ENCODE results near the gene GPR146. TPM values are rescaled to one million over a fixed set of nuclear protein-coding genes. Genes with fewer than 3 reads are reported as not detected.

GPR146 gene
- polyA plus RNA-seq, 2 donors = 4.5 to 6.3 TPM

DNA sequence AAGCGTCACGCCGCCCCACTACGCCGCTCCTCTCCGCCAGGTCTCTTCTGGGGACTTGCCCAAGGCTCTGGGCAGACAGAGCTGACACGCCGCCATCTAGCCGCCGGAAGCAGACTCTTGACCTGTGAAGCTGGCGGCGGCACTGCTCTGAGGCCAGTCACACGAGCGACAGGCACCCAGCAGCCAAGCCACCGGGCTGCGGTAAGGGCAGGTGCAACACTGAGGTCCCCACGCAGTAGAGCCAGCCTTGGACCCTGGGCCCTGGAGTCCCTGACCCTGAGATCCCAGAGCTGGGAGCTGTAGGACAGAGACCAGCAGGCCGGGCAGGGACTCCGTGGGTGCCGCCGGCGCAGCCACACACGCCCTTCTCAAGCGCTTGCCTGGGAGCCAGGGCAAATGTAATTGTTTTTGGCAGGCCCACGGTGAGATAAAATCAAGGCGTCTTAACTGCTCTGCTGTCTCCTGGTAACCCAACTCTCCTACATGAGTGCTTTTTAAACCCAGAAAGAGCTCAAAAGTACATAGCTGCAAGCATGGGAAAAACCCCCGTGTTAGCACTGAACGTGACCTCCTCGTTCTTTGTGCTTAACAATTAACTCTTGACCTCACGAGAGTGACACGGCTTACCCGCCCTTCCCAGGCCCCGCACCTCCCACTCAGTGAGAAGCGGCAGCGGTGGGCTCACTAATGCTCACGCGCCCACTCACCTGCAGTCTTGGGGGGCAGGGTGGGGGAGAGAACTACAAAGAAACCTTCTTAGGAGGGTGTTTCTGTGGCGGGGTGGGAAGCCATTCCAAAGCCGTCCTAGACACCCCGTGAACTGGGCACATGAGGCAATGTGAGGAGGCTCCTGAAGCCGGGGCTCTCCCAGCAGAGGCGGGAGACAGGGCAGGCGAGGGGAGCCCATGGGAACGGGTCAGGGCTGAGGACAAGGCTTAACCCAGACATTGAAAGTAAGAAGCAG lies 52.1 kb downstream of the GPR146 start:
- no peak overlapping the region for H3K27ac ChIP-seq (ENCODE audit: low read depth in 2 of 2, low read length in 1 of 2)
- H3K4me3 ChIP-seq (ENCODE audit: low read depth in 1 of 2, low read length in 2 of 2) = no peak overlapping the region
- H3K4me1 ChIP-seq (ENCODE audit: control insufficient read depth in 2 of 2, insufficient read depth in 2 of 2, low read length in 1 of 2) = peaks cover 0 to 7% of the 10 kb centered on the region in 2 donors
- H3K27me3 ChIP-seq (ENCODE audit: control insufficient read depth in 1 of 2, insufficient read depth in 2 of 2, low read length in 2 of 2) = no peaks in the 10 kb centered on the region
- WGBS, 2 donors = 61 to 76% methylated on average over 42 to 44 of the region's 44 CpGs
- peaks cover 0 to 8% of the 10 kb centered on the region in 2 donors for H3K36me3 ChIP-seq (ENCODE audit: control insufficient read depth in 2 of 2, insufficient read depth in 2 of 2, low read length in 1 of 2)
- no peaks in the 10 kb centered on the region for H3K9me3 ChIP-seq (ENCODE audit: control insufficient read depth in 2 of 2, insufficient read depth in 1 of 2, low read depth in 1 of 2, low read length in 1 of 2)

DNA sequence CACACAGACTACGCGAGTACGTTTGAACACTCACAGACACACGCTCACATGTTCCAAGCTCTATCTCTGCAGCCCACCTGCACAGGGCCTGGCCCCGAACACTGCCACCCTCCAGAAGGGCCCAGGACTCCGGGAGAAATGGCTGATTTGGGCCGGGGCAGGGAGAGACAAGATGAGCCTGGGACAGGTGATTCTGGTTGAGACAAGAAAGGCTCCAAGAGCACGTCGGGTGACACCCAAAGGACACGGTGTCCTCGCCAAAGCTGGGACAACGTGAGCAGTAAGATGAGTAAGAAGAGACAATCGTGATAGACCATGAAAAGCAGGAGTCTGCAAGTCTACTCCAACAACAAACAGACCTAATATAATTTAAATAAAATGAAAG lies 52.8 kb downstream of the GPR146 start:
- Histone ChIP-seq H3K4me3 (ENCODE audit: low read depth in 1 of 2, low read length in 2 of 2) (no peak overlapping the region), H3K4me1 (ENCODE audit: control insufficient read depth in 2 of 2, insufficient read depth in 2 of 2, low read length in 1 of 2) (peaks cover 0 to 7% of the 10 kb centered on the region in 2 donors), H3K27me3 (ENCODE audit: control insufficient read depth in 1 of 2, insufficient read depth in 2 of 2, low read length in 2 of 2) (no peaks in the 10 kb centered on the region), H3K36me3 (ENCODE audit: control insufficient read depth in 2 of 2, insufficient read depth in 2 of 2, low read length in 1 of 2) (peaks cover 0 to 5% of the 10 kb centered on the region in 2 donors), H3K27ac (ENCODE audit: low read depth in 2 of 2, low read length in 1 of 2) (no peak overlapping the region), H3K9me3 (ENCODE audit: control insufficient read depth in 2 of 2, insufficient read depth in 1 of 2, low read depth in 1 of 2, low read length in 1 of 2) (no peaks in the 10 kb centered on the region)
- 91 to 92% methylated on average over 13 of the region's 13 CpGs for whole genome bisulfite sequencing, 2 donors

DNA sequence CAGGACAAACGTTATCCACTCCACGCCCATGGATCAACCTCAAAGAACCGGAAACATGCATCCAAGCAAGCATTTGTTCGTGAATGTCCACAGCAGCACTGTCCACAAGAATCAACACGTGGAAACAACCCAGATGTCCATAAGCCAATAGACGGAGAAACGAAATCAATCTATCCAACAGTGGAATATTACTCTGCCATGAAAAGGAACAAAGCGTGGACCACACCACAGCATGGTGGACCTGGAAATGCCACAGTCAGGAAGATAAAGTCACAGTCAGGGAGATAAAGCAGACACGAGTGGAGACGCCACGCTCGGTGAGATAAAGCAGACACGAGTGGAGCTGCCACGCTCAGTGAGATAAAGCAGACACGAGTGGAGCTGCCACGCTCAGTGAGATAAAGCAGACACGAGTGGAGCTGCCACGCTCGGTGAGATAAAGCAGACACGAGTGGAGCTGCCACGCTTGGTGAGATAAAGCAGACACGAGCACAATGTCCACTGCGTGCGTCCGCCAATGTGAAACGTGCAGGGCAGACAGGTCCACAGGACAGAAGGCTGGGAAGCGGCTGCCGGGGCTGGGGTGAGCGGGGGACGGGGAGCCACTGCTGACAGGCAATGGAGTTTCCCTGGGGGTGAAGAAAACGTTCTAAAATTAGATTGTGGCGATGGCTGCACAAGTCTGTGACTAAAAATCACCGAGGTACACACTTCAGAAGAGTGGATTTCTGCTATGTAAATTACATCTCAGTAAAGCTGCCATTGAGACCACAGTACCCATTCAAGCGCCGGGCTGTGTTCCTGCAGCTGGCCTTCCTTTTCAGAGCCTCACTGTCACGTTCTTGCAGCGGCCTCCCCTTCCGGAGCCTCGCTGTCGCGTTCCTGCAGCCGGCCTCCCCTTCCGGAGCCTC lies 54.2 kb downstream of the GPR146 start:
- H3K4me3 ChIP-seq (ENCODE audit: low read depth in 1 of 2, low read length in 2 of 2) = no peak overlapping the region
- H3K4me1 ChIP-seq (ENCODE audit: control insufficient read depth in 2 of 2, insufficient read depth in 2 of 2, low read length in 1 of 2) = peaks cover 0 to 7% of the 10 kb centered on the region in 2 donors
- 94 to 95% methylated on average over 43 of the region's 43 CpGs for WGBS, 2 donors
- H3K9me3 ChIP-seq (ENCODE audit: control insufficient read depth in 2 of 2, insufficient read depth in 1 of 2, low read depth in 1 of 2, low read length in 1 of 2) = no peaks in the 10 kb centered on the region
- H3K36me3 ChIP-seq (ENCODE audit: control insufficient read depth in 2 of 2, insufficient read depth in 2 of 2, low read length in 1 of 2) = peaks cover 0 to 2% of the 10 kb centered on the region in 2 donors
- H3K27ac ChIP-seq (ENCODE audit: low read depth in 2 of 2, low read length in 1 of 2) = no peak overlapping the region
- no peaks in the 10 kb centered on the region for H3K27me3 ChIP-seq (ENCODE audit: control insufficient read depth in 1 of 2, insufficient read depth in 2 of 2, low read length in 2 of 2)

DNA sequence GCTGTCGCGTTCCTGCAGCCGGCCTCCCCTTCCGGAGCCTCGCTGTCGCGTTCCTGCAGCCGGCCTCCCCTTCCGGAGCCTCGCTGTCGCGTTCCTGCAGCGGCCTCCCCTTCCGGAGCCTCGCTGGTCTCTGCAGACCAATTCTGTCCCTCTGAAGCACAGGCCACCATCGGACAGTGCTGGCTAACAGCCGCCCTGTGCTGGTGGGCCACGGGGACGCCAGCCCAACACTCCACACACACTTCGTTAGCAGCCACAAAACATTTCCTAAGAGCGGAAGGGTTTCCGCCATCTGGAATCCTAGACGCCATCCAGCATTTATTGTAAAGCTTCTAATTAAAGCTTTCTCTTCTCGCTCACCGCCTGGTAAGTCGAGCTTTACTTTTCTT lies 54.8 kb downstream of the GPR146 start:
- H3K27ac ChIP-seq (ENCODE audit: low read depth in 2 of 2, low read length in 1 of 2) = no peak overlapping the region
- H3K9me3 ChIP-seq (ENCODE audit: control insufficient read depth in 2 of 2, insufficient read depth in 1 of 2, low read depth in 1 of 2, low read length in 1 of 2) = no peaks in the 10 kb centered on the region
- H3K27me3 ChIP-seq (ENCODE audit: control insufficient read depth in 1 of 2, insufficient read depth in 2 of 2, low read length in 2 of 2) = no peaks in the 10 kb centered on the region
- H3K36me3 ChIP-seq (ENCODE audit: control insufficient read depth in 2 of 2, insufficient read depth in 2 of 2, low read length in 1 of 2) = peaks cover 0 to 2% of the 10 kb centered on the region in 2 donors
- H3K4me3 ChIP-seq (ENCODE audit: low read depth in 1 of 2, low read length in 2 of 2) = no peak overlapping the region
- WGBS, 2 donors = 98% methylated on average over 26 of the region's 26 CpGs
- peaks cover 0 to 7% of the 10 kb centered on the region in 2 donors for H3K4me1 ChIP-seq (ENCODE audit: control insufficient read depth in 2 of 2, insufficient read depth in 2 of 2, low read length in 1 of 2)

DNA sequence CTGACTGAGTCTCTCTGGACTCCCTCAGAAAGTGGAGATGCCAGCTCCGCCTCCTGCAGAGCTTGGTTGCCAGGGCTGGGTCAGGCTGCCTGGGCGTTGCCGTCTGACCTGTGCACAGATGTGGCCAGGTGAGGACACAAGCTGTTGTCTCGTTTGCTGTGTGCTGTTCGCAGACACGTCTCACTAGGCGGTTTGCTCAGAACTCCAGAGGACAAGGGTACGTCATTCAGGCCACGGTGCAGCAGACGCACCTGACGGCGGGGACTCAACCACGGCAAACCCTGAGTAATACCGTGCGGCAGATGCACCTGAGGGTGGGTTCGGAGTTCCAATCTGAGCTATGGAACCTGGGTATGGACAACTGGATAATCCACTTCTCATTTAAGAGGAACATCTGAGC lies 55.3 kb downstream of the GPR146 start:
- H3K4me1 ChIP-seq (ENCODE audit: control insufficient read depth in 2 of 2, insufficient read depth in 2 of 2, low read length in 1 of 2) = peaks cover 0 to 7% of the 10 kb centered on the region in 2 donors
- no peak overlapping the region for H3K27ac ChIP-seq (ENCODE audit: low read depth in 2 of 2, low read length in 1 of 2)
- no peaks in the 10 kb centered on the region for H3K9me3 ChIP-seq (ENCODE audit: control insufficient read depth in 2 of 2, insufficient read depth in 1 of 2, low read depth in 1 of 2, low read length in 1 of 2)
- WGBS, 2 donors = 90 to 94% methylated on average over 16 of the region's 16 CpGs
- H3K4me3 ChIP-seq (ENCODE audit: low read depth in 1 of 2, low read length in 2 of 2) = no peak overlapping the region
- no peaks in the 10 kb centered on the region for H3K27me3 ChIP-seq (ENCODE audit: control insufficient read depth in 1 of 2, insufficient read depth in 2 of 2, low read length in 2 of 2)
- peaks cover 0 to 2% of the 10 kb centered on the region in 2 donors for H3K36me3 ChIP-seq (ENCODE audit: control insufficient read depth in 2 of 2, insufficient read depth in 2 of 2, low read length in 1 of 2)

DNA sequence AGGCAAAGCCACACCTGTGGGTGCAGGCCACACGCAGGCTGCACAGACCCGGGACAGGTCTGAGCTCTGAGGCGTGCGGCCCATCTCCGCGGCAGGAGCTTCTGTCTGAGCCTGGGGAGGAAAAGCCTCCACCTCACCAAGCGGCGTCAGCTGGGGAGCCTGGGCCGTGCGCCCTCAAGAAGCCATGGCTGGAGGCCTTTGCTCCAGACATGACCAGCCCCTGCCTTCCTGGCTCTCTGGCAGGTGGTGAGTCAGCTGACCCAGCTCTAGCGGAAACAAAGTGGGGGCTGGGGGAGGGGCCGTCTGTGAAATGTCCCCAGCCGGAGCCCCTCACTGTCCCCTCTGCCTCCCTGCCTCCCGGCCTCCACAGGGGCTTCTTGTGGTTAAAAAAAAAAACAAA lies 56.0 kb downstream of the GPR146 start:
- Histone ChIP-seq H3K27ac (ENCODE audit: low read depth in 2 of 2, low read length in 1 of 2) (no peak overlapping the region), H3K36me3 (ENCODE audit: control insufficient read depth in 2 of 2, insufficient read depth in 2 of 2, low read length in 1 of 2) (peaks cover 0 to 2% of the 10 kb centered on the region in 2 donors), H3K4me3 (ENCODE audit: low read depth in 1 of 2, low read length in 2 of 2) (no peak overlapping the region), H3K27me3 (ENCODE audit: control insufficient read depth in 1 of 2, insufficient read depth in 2 of 2, low read length in 2 of 2) (no peaks in the 10 kb centered on the region), H3K9me3 (ENCODE audit: control insufficient read depth in 2 of 2, insufficient read depth in 1 of 2, low read depth in 1 of 2, low read length in 1 of 2) (no peaks in the 10 kb centered on the region), H3K4me1 (ENCODE audit: control insufficient read depth in 2 of 2, insufficient read depth in 2 of 2, low read length in 1 of 2) (peaks cover 0 to 7% of the 10 kb centered on the region in 2 donors)
- WGBS, 2 donors = 81 to 85% methylated on average over 14 of the region's 14 CpGs

DNA sequence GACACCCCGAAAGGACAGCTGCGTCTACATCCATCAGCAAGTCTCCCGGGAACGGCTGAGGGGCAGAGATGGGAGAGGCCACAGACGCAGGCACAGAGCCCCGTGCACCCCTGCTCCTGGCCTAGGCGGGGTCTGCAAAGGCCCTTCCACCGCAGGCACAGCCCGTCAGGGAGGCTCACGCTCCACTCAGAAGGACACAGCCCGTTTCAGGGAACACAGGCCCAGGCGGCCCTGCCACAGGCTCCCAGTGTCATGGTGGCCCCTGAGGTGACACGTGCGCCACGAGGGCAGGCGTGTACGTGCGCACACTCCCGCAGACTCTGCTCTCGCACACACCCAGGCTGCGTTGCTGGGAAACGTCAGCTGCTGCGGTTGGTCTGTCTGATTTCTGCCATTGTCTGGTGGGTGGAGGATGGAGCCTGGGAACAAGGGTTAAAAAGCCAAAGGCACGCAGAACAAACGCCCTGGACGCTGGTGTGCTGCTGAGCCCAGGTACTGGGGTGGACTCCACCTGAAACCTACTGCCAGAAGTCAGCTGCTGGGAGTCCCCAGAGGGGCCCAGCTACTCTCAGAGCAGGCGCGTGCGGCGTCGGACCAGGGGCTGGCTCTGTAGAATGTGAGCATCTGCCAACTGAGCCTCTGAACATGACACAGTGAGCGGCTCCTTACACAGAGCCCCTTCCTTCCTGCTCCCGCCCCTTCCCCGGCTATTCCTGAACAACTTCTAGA lies 56.7 kb downstream of the GPR146 start:
- Histone ChIP-seq H3K4me3 (ENCODE audit: low read depth in 1 of 2, low read length in 2 of 2) (no peak overlapping the region), H3K36me3 (ENCODE audit: control insufficient read depth in 2 of 2, insufficient read depth in 2 of 2, low read length in 1 of 2) (peaks cover 0 to 4% of the 10 kb centered on the region in 2 donors), H3K27me3 (ENCODE audit: control insufficient read depth in 1 of 2, insufficient read depth in 2 of 2, low read length in 2 of 2) (no peaks in the 10 kb centered on the region), H3K4me1 (ENCODE audit: control insufficient read depth in 2 of 2, insufficient read depth in 2 of 2, low read length in 1 of 2) (peaks cover 0 to 3% of the 10 kb centered on the region in 2 donors), H3K27ac (ENCODE audit: low read depth in 2 of 2, low read length in 1 of 2) (no peak overlapping the region), H3K9me3 (ENCODE audit: control insufficient read depth in 2 of 2, insufficient read depth in 1 of 2, low read depth in 1 of 2, low read length in 1 of 2) (no peaks in the 10 kb centered on the region)
- WGBS, 2 donors = 83 to 87% methylated on average over 34 of the region's 34 CpGs

DNA sequence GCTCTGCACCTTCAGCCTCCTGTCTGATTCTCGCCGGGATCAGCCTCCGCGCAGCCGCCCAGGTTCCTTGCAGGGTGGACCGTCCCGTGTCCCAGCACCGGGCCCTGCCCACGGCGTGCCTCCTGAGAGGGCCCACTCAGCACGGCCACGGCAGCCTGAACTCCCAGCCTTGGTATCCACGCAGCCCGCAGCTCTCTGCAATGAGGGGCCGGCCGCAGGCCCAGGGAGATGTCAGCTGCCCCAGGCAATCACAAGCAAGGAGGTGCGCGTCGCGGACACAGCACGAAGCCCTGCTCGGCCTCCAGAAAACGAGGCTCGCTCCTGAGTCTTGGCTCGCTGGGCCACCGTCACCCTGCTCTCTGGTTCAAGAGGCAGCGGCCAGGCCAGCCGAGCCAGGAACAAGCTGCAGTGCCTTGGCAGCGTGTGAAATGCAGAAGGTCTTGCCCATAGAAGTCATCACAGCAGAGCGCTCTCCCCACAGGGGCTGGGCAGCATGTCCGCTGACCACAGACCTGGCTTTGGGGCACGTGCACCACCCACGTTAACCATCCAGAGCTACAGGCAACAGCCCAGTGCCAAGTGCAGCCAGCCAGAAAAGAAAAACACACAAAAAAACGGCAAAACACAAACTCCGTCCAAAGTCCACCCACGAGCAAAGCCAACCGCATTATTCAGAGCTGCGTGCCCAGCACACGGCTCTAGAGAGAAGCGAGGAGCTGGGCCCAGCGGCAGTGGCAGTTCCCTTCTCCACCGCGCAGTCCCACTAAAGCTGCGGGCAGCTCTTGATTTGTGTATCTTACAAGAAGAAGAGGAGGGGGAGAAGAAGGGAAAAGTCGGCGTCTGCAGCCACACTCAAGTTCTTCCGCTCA lies 57.5 kb downstream of the GPR146 start:
- no peaks in the 10 kb centered on the region for H3K27me3 ChIP-seq (ENCODE audit: control insufficient read depth in 1 of 2, insufficient read depth in 2 of 2, low read length in 2 of 2)
- H3K4me1 ChIP-seq (ENCODE audit: control insufficient read depth in 2 of 2, insufficient read depth in 2 of 2, low read length in 1 of 2) = no peaks in the 10 kb centered on the region
- H3K4me3 ChIP-seq (ENCODE audit: low read depth in 1 of 2, low read length in 2 of 2) = no peak overlapping the region
- no peak overlapping the region for H3K27ac ChIP-seq (ENCODE audit: low read depth in 2 of 2, low read length in 1 of 2)
- peaks cover 0 to 6% of the 10 kb centered on the region in 2 donors for H3K36me3 ChIP-seq (ENCODE audit: control insufficient read depth in 2 of 2, insufficient read depth in 2 of 2, low read length in 1 of 2)
- H3K9me3 ChIP-seq (ENCODE audit: control insufficient read depth in 2 of 2, insufficient read depth in 1 of 2, low read depth in 1 of 2, low read length in 1 of 2) = no peaks in the 10 kb centered on the region
- WGBS, 2 donors = 89 to 91% methylated on average over 47 of the region's 47 CpGs
